SK-N-SH (cell line): ENCODE data around the gene SLC9A8. TPM values are rescaled to one million over a fixed set of nuclear protein-coding genes. Genes with fewer than 3 reads are reported as not detected.
A peak's percentile ranks its signal among the peaks of the same experiment; 100 is the strongest.

Source experiments
- CTCF ChIA-PET: fragments of 300-600, 350-600 bp; formaldehyde crosslinking; extraction: SDS; loops from one replicate; lab custom pipeline; 2021; lab: Yijun Ruan, JAX
- POLR2A ChIA-PET: fragments of 350-600 bp; sonication (Branson Sonifier 250); formaldehyde crosslinking; extraction: SDS; loops from one replicate; lab custom pipeline; 2020; ENCODE audit warnings: antibody characterized with exemption, inconsistent platforms; lab: Yijun Ruan, JAX
- DNase-seq: peaks from one replicate; pipeline ENCODE4 v3.0.0; 2012
- H2AFZ ChIP-seq: fragments of 200-600 bp; sonication (generic); 2 replicates; pipeline ENCODE4 v1.8.1; 2016; ENCODE audit warnings: antibody characterized with exemption, mild to moderate bottlenecking, low read depth
- H3F3A ChIP-seq: fragments of 200-600 bp; sonication (generic); replicated peaks from 2 replicates; pipeline ENCODE3; 2016; ENCODE audit warnings: antibody characterized with exemption, mild to moderate bottlenecking; ENCODE audit not compliant: insufficient read depth
- H3K27ac ChIP-seq, 2 experiments: fragments of 200-500 bp in 1 of 2; fragments of 200-600 bp in 1 of 2; sonication (Bioruptor generic) in 1 of 2; sonication (generic), shearing (Covaris generic) in 1 of 2; 2 replicates each; pipeline versions ENCODE4 v1.5.1 to v1.6.1; 2014 to 2016; ENCODE audit warnings: low read depth in 2 of 2, inconsistent platforms in 1 of 2, low read length in 1 of 2, mild to moderate bottlenecking in 1 of 2, mixed read lengths in 1 of 2
- H3K27me3 ChIP-seq: fragments of 200-600 bp; sonication (generic), shearing (Covaris generic); 2 replicates; pipeline ENCODE4 v1.6.1; 2016; ENCODE audit warnings: mixed run types; ENCODE audit not compliant: insufficient read depth
- H3K36me3 ChIP-seq, 2 experiments: fragments of 200-500 bp in 1 of 2; fragments of 200-600 bp in 1 of 2; sonication (Bioruptor generic) in 1 of 2; sonication (generic) in 1 of 2; replicated peaks in 1 of 2; 2 replicates each; pipeline versions ENCODE3 to v1.5.1; 2014 to 2016; ENCODE audit warnings: low read length in 1 of 2, mild to moderate bottlenecking in 1 of 2; ENCODE audit not compliant: insufficient read depth in 2 of 2, control insufficient read depth in 1 of 2
- H3K4me1 ChIP-seq, 2 experiments: fragments of 200-500 bp in 1 of 2; fragments of 200-600 bp in 1 of 2; sonication (Bioruptor generic) in 1 of 2; sonication (generic), shearing (Covaris generic) in 1 of 2; 2 replicates each; pipeline versions ENCODE4 v1.5.1 to v1.6.1; 2014 to 2016; ENCODE audit warnings: low read depth in 1 of 2, low read length in 1 of 2, mixed run types in 1 of 2; ENCODE audit not compliant: insufficient read depth in 2 of 2, control insufficient read depth in 1 of 2
- H3K4me2 ChIP-seq: fragments of 200-600 bp; sonication (generic), shearing (Covaris generic); 2 replicates; pipeline ENCODE4 v1.6.1; 2017; ENCODE audit warnings: mixed run types
- H3K4me3 ChIP-seq, 2 experiments: fragments of 200-500 bp in 1 of 2; fragments of 200-600 bp in 1 of 2; sonication (Bioruptor generic) in 1 of 2; sonication (generic), shearing (Covaris generic) in 1 of 2; 2 replicates each; pipeline versions ENCODE4 v1.5.1 to v1.8.1; 2014 to 2016; ENCODE audit warnings: low read depth in 2 of 2, inconsistent platforms in 1 of 2, low read length in 1 of 2, mild to moderate bottlenecking in 1 of 2, mixed read lengths in 1 of 2, moderate library complexity in 1 of 2
- H3K79me2 ChIP-seq: fragments of 200-600 bp; sonication (generic); 2 replicates; pipeline ENCODE4 v1.8.1; 2017; ENCODE audit warnings: mild to moderate bottlenecking; ENCODE audit not compliant: insufficient read depth
- H3K9ac ChIP-seq: fragments of 200-600 bp; sonication (generic); 2 replicates; pipeline ENCODE4 v1.6.1; 2017; ENCODE audit warnings: mixed run types
- H3K9me2 ChIP-seq: fragments of 200-600 bp; sonication (generic); 2 replicates; pipeline ENCODE4 v1.6.1; 2017; ENCODE audit warnings: mixed run types
- H3K9me3 ChIP-seq: fragments of 200-600 bp; sonication (generic); 2 replicates; pipeline ENCODE4 v1.6.1; 2017; ENCODE audit warnings: mixed run types, mild to moderate bottlenecking, moderate library complexity
- H4K20me1 ChIP-seq: fragments of 200-600 bp; sonication (generic); 2 replicates; pipeline ENCODE4 v1.6.1; 2017; ENCODE audit warnings: mild to moderate bottlenecking, mixed run types; ENCODE audit not compliant: insufficient read depth
- CHD2 ChIP-seq: fragments of 150-350 bp; IDR thresholded peaks from 2 replicates; pipeline ENCODE4 v1.6.1; 2018; ENCODE audit warnings: low read length; ENCODE audit not compliant: partially characterized antibody
- CTCF ChIP-seq: fragments of 200-600 bp; sonication (generic); IDR thresholded peaks from 2 replicates; pipeline ENCODE4 v1.6.1; 2017; ENCODE audit warnings: antibody characterized with exemption, mild to moderate bottlenecking, moderate library complexity
- EP300 ChIP-seq, 2 experiments: IDR thresholded peaks; 2 replicates each; pipeline versions ENCODE4 v1.4.0 to v1.6.1; 2012; ENCODE audit warnings: borderline replicate concordance in 1 of 2, low read depth in 1 of 2, low read length in 1 of 2
- FOXJ3 ChIP-seq: sonication (generic); formaldehyde crosslinking; IDR thresholded peaks from 2 replicates; pipeline ENCODE4 v1.5.1; 2020; ENCODE audit warnings: mild to moderate bottlenecking, missing genetic modification reagents
- FOXM1 ChIP-seq: IDR thresholded peaks from 2 replicates; pipeline ENCODE4 v1.4.0; 2012; ENCODE audit warnings: low read depth, mild to moderate bottlenecking
- GATA2 ChIP-seq: sonication (generic); formaldehyde crosslinking; IDR thresholded peaks from 2 replicates; pipeline ENCODE4 v1.5.0; 2020; ENCODE audit warnings: mild to moderate bottlenecking, missing genetic modification reagents
- IRF3 ChIP-seq: fragments of 150-350 bp; IDR thresholded peaks from 2 replicates; pipeline ENCODE4 v1.6.1; 2016; ENCODE audit warnings: mild to moderate bottlenecking, low read depth, low read length
- JUND ChIP-seq: IDR thresholded peaks from 2 replicates; pipeline ENCODE4 v1.4.0; 2012
- MAX ChIP-seq: IDR thresholded peaks from 2 replicates; pipeline ENCODE4 v1.4.0; 2012; ENCODE audit warnings: low read depth
- MXI1 ChIP-seq: IDR thresholded peaks from 2 replicates; pipeline ENCODE4 v1.6.1; 2012; ENCODE audit warnings: mild to moderate bottlenecking, low read depth, low read length, improper control_type of control experiment
- NFIC ChIP-seq: IDR thresholded peaks from 2 replicates; pipeline ENCODE4 v1.4.0; 2012; ENCODE audit warnings: borderline replicate concordance
- PBX3 ChIP-seq: IDR thresholded peaks from 2 replicates; pipeline ENCODE4; 2012
- POLR2AphosphoS5 ChIP-seq: IDR thresholded peaks from 2 replicates; pipeline ENCODE4 v1.6.1; 2012; ENCODE audit warnings: low read depth, low read length
- RAD21 ChIP-seq: IDR thresholded peaks from 2 replicates; pipeline ENCODE4 v1.6.1; 2012; ENCODE audit warnings: mild to moderate bottlenecking, low read length
- RCOR1 ChIP-seq: fragments of 150-350 bp; IDR thresholded peaks from 2 replicates; pipeline ENCODE4 v1.6.1; 2017; ENCODE audit warnings: antibody characterized with exemption, low read length
- SMC3 ChIP-seq: IDR thresholded peaks from 2 replicates; pipeline ENCODE4 v1.6.1; 2012; ENCODE audit warnings: low read depth, low read length, improper control_type of control experiment
- TAF1 ChIP-seq: IDR thresholded peaks from 2 replicates; pipeline ENCODE4 v1.6.1; 2012; ENCODE audit warnings: low read depth, mild to moderate bottlenecking, low read length, moderate library complexity, borderline replicate concordance
- TEAD4 ChIP-seq: IDR thresholded peaks from 2 replicates; pipeline ENCODE4 v1.4.0; 2012; ENCODE audit warnings: mild to moderate bottlenecking, borderline replicate concordance; ENCODE audit not compliant: insufficient read depth
- WGBS: methylation state at CpG from one replicate; pipeline ENCODE4 v1.1.6; 2017; ENCODE audit warnings: low lambda C conversion rate; 5-methylcytosine and 5-hydroxymethylcytosine counted together
- polyA plus RNA-seq, 3 experiments: library from polyadenylated mRNA; depleted of rRNA; stranded (reverse); fragments of >200 nt; gene quantifications; 2 replicates each; pipeline ENCODE4 v1.2.3, GENCODE V29; 2012

SLC9A8 gene
- polyA plus RNA-seq, 1 of the 3 experiments (the other 2 are of a cell fraction): 3.4 TPM

GRCh38 chr20:49843770-49844380 is 31.2 kb downstream of the SLC9A8 start (continued):
- TF ChIP-seq PBX3: no peak
- no peak for TF ChIP-seq NFIC
- TF ChIP-seq RCOR1: no peak

GRCh38 chr20:49845060-49845459 is 32.4 kb downstream of the SLC9A8 start:
- Histone ChIP-seq H3K4me3 (no peak overlapping the region), H3K79me2 (no peaks in the 10 kb centered on the region), H3K4me2 (no peak overlapping the region), H4K20me1 (no peaks in the 10 kb centered on the region), H3K27ac (no peak overlapping the region), H3K4me1 (peaks cover 0 to 2% of the 10 kb centered on the region in 2 experiments; a peak in 2 of 4 replicates), H3K9ac (no peak overlapping the region), H2AFZ (no peak overlapping the region), H3K9me3 (no peaks in the 10 kb centered on the region), H3F3A (no peaks in the 10 kb centered on the region)
- DNase-seq: no peak
- ChIA-PET POLR2A (no interaction called here), CTCF (interaction anchor here (1.0 to 12.7 kb wide), 17 partner anchors 8 to 360 kb away, joined by 3 to 249 read pairs (median 8); no protein-coding TSS in a partner anchor)
- no peak for TF ChIP-seq MAX
- TF ChIP-seq CHD2: no peak
- no peak for TF ChIP-seq EP300 (IDR thresholded peaks at IDR 0.05; ENCODE audit: borderline replicate concordance in 1 of 2, low read depth in 1 of 2, low read length in 1 of 2)
- no peak for TF ChIP-seq NFIC
- no peak for TF ChIP-seq SMC3
- TF ChIP-seq TAF1: no peak
- TF ChIP-seq, all 33 proteins: peak for 0
- H3K36me3 ChIP-seq: peaks cover 10 to 28% of the 10 kb centered on the region in 2 experiments
- 100% methylated on average over 1 of the region's 1 CpG for WGBS
- H3K27me3 ChIP-seq: no peaks in the 10 kb centered on the region
- no peaks in the 10 kb centered on the region for H3K9me2 ChIP-seq

GRCh38 chr20:49846206-49846807 is 33.7 kb downstream of the SLC9A8 start:
- H3K27me3 ChIP-seq: no peaks in the 10 kb centered on the region
- no peak overlapping the region for H3K4me3 ChIP-seq
- POLR2A ChIA-PET: no interaction called here
- DNase-seq: peak; percentile 65
- peaks cover 0 to 11% of the 10 kb centered on the region in 2 experiments; a peak in 2 of 4 replicates for H3K4me1 ChIP-seq
- no peak overlapping the region for H3K4me2 ChIP-seq
- no peaks in the 10 kb centered on the region for H3K9me2 ChIP-seq
- H2AFZ ChIP-seq: no peak overlapping the region
- H3K9ac ChIP-seq: no peak overlapping the region
- no peak overlapping the region for H3K27ac ChIP-seq
- no peaks in the 10 kb centered on the region for H3K79me2 ChIP-seq
- no peaks in the 10 kb centered on the region for H3F3A ChIP-seq
- peaks cover 10 to 24% of the 10 kb centered on the region in 2 experiments for H3K36me3 ChIP-seq
- no peaks in the 10 kb centered on the region for H3K9me3 ChIP-seq
- no peaks in the 10 kb centered on the region for H4K20me1 ChIP-seq
- CTCF ChIA-PET: interaction anchor here (0.6 to 12.7 kb wide), 64 partner anchors 9 to 516 kb away, joined by 3 to 249 read pairs (median 4); partner anchors contain the start of genes B4GALT5 and SLC9A8
- WGBS: 77% methylated on average over 6 of the region's 6 CpGs
- no peak for TF ChIP-seq IRF3
- peak; percentile 88 for TF ChIP-seq RAD21
- TF ChIP-seq TEAD4: no peak
- TF ChIP-seq CHD2: no peak
- no peak for TF ChIP-seq RCOR1
- peak; percentile 75 for TF ChIP-seq CTCF
- peak; percentile 61 for TF ChIP-seq SMC3
- no peak for TF ChIP-seq NFIC
- no peak for TF ChIP-seq MXI1
- TF ChIP-seq EP300 (IDR thresholded peaks at IDR 0.05; ENCODE audit: borderline replicate concordance in 1 of 2, low read depth in 1 of 2, low read length in 1 of 2): no peak
- TF ChIP-seq FOXJ3: no peak
- no peak for TF ChIP-seq PBX3
- TF ChIP-seq GATA2 (CRISPR knock-in tag): no peak
- TF ChIP-seq JUND: no peak
- TF ChIP-seq FOXM1: no peak
- no peak for TF ChIP-seq POLR2AphosphoS5
